HG03139 (cell line): ENCODE data around the gene MKX.
"Not testable (repeated sequence)": the region's sequence is repeated elsewhere in the genome, so short reads cannot be mapped to it uniquely, and the experiment has no call there.

Experiments
- ATAC-seq: cut with Tn5 transposase; IDR thresholded peaks from one replicate; pipeline ENCODE4 v1.9.1; 2021; ENCODE audit not compliant: unreplicated experiment

Gene MKX

DNA sequence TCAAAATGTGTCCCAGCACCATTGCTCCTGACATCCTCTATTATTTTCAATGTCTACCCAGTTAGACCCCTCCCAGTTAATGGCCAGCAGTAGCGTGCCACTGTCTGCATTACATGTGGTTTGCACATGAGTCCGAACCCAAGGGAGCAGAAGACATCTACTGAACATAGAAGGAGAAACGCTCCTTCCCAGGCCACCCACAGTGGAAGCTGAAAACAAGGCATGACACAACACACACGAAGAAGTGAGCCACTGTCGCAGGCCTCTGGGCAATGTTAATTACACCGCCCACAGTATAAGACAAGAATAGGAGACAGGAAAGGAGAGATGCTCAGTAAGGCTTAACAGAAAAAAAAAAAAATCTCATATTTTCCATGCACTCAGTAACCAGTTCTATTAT lies 50.5 kb downstream of the MKX start:
- no peak for ATAC-seq

DNA sequence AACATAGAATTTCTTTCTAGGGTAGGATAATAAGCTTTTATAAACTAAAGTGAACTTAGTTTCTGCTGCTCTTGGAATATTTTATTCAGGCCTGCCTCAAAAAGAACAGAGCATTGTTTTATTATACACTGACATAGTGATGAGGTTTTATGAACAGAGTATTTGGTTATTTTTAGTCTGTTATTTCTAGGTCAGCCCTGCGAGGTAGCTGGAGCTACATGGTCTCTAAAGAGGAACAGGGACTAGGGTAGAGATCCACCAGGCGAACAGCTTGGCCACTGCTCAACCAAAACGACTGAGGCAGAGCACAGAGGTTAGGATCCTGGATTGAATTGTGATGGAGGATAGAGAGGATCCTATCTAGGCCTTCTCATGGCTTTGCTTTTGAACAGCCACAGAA lies 53.0 kb downstream of the MKX start:
- ATAC-seq = no peak

DNA sequence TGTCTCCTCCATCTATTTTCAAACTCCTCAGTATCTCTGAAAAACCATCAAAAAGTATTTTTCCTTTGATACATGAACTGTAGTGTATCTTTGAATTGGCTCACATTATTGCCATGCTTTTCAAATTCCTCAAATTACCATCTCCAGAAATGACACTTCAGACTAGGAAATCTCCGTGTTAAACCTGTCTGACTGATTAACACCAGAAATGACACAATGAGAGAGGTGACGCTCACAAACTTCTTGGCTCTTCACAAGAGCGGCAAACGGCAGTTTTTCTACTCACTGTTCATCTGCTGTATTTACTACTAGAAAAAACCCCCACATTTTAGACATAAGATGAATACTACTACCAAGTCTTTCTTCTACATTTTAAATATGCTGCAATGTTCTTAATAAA lies 56.6 kb downstream of the MKX start:
- ATAC-seq = no peak

DNA sequence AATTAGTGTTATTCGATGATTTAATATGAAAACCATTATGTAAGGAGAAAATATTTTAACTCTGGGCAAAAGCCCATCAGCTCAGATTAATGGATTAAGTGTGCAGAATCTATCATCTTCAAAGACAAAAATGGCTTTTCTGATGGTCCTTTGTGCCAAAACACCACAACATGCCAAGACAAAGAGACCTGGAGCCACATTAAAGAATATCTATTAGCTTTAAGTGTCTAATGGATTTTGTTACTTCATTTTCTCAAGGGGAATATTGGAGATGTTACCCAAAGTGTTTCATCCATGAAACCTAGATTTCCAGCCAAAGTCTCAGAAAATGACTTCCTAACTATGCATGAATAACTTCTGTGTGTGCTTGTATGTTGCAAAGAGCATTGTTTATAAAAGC lies 57.3 kb downstream of the MKX start:
- ATAC-seq = no peak

DNA sequence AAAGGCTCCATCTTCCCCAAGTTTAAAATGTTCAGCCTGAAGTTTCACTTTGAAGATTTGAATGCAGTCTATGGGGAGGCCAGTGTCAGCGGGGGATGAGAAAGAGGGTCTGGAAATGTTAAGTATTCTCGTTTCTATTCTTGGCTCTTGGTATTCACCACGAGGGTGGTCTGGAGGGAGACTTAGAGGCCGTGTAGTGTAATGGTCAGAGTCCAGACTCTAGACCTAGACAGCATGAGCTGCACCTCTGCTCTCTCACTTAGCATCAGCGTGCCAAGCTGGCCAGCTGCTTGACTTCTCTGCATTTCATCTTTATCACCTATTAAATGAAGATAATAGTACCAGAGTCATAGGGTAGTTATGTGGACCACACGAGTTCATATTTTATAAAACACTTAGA lies 57.9 kb downstream of the MKX start:
- no peak for ATAC-seq

DNA sequence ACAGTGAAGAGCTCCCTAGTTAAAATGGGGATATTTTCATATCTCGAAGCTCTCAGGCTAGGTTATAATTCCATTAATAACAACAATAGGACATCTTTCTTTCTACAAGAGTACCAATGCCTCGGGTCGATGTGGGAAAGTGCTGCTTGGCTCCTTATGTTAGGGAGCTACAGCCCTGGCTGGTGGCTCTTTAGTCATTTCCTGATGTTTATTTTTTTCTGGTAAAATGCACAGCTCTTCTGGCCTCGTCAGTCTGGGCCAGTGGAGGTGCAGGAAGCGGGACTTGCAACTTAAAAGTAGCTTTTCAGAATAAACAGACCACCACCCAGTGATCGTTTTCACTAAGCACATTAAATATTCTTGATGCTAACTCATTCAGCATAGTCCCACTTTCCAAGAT lies 58.3 kb downstream of the MKX start:
- ATAC-seq = no peak

DNA sequence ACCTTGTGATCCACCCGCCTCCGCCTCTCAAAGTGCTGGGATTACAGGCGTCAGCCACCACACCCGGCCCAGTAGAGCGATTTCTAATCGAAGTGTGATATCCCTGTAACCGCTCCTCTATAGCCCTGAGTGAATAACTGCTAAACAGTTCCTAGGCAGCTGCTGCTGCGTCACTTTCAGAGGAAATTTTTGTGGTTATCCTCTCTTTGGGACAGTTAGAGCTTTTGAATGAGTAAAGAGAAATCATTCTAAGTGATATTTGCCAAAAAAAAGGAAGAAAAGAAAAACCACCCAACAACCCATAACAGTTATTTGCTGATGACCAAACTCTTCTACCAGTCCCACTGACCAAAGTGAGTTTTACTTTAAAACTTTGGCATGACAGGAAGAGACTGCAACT lies 59.9 kb downstream of the MKX start:
- no peak for ATAC-seq

DNA sequence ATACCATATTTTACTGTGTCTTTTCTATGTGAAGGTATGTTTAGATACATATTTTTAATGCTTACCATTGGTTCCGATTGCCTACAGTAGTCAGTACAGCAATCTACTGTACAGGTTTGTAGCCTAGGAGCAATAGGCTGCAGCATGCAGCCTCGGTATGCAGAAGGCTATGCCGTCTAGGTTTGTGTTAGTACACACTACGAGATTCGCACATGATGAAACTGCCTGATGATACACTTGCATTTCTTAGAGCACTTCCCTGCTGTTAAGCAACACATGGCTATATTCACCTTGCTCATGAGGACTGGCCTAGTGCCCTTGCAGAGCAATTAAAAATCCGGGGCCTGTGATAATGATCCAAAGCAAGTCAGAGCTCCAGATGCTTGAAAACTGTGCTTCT lies 62.4 kb downstream of the MKX start:
- no peak for ATAC-seq

DNA sequence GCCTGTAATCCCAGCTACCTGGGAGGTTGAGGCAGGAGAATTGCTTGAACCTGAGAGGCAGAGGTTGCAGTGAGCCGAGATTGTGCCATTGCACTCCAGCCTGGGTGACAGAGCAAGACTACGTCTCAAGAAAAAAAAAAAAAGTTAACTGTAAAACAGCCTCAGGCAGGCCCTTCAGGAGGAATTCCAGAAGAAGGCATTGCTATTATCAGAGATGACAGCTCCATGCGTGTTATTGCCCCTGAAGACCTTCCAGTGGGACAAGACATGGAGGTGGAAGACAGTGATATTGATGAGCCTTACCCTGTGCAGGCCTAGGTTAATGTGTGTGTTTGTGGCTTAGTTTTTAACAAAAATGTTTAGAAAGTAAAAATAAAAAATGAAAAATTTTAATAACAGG lies 63.8 kb downstream of the MKX start:
- ATAC-seq = not testable (repeated sequence)

DNA sequence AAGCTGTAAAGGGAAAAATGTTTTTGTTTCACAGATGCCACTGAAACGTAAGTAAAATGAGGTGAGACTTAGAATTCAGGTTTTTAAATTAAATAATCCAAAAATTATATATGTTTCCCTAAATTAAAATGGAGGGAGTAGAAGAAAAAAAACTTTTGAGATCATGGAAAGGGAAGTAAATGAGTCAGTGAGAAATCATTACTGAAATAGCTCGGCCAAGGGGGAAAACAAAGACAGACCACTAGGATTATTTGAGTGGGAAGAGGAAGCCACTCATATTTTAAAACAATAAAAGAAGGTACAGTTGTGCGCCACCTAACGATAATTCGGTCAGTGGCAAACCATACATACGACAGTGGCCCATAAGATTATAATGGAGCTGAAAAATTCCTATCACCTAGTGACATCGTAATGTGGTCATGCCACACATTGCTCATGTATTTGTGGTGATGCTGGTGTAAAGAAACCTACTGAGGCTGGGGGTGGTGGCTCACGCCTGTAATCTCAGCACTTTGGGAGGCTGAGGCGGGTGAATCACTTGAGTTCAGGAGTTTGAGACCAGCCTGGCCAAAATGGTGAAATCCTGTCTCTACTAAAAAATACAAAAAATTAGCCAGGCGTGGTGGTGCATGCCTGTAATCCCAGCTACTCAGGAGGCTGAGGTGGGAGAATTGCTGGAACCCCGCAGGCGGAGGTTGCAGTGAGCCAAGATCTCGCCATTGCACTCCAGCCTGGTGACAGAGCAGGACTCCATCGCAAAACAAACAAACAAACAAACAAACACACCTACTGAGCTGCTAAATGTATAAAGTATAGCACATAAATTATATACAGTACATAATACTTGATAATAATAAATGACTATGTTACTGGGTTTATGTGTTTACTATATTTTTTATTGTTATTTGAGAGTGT lies 64.7 kb downstream of the MKX start:
- ATAC-seq = no peak

DNA sequence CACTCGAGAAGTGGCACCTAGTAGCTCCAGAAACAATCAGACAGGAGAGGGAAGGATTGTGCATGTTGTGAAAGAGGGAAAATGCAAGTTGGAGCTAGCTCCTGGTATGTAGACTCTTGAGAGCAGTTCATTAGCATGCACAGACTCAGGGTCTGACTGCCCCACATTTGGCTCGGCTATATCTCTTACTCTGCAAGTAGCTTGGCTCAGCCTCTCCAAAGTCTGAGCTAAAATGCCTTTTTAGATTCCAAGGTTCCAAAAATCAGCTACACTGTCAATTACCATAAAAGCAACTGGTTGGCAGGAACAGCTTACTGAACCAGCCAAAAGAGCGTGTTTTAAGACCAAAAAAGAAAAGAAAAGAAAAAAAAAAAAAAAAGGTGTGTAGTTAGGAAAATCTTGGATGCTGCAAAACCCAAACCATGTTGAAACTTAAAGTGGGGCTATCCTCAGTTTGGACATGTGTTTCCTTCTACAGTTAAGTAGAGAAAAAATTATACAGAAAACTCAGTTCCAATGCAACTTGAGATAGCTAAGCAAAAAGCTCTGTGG lies 65.5 kb downstream of the MKX start:
- no peak for ATAC-seq

DNA sequence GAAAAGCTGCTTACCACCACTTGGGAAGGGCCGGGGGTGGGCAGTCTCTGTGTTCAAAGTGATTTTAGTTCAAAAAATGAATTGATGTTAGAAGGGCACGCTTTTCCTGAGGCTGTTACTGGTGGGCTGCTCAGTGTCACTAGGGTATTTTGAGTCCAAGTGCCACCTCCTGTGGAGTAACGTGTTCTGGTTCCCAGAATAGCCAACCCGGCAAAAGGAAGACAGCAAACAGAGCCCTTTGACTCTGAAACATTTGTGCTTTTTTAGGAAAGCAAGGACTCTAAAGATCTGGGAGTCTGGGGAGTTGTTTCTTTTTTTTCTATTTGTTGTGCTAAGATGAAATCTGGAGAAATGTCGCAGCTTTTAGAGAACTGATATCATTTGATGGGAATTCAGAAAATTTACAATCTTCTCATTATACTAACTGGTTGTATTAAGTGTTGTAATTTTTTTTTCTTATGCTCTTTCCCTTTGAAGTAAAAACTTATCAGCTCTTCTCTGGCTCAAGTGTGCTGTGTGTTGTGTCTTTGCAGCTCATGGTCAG lies 66.2 kb downstream of the MKX start:
- no peak for ATAC-seq

DNA sequence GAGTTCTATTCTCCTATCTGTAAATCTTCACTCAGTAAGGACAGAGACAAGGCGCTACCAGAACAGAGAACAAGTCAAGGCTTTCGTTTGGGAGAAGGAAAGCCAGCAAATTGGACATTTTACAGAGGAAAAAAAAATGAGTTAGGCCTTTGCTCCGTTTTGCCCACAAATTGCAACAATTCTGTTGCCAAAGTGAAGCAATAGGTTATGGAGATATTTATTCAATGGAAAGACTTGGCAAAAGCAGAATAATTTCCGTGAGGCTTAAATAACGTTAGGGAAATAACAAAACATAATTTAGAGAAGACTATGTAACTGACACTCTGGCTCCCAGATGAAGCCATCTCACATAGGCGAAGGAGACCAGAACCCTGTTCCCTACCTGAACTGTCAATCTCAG lies 67.5 kb downstream of the MKX start:
- no peak for ATAC-seq

DNA sequence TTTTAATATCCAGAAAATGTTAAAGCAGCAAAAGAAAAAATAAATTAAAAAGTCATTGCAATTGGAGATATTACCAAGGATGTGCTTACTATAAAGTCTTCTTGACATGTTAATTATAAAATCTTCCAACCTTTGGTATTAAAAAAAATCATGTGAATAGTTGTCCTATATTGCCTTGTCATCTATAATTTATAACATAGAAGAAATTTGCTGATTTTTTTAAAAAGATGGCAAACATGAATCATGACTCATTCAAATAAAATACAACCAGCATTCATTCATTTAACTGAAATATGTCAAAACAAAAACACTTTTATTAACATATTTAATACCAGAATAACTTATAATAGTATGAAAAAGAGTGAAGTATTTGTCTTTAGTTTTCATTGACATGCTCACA lies 72.6 kb downstream of the MKX start:
- ATAC-seq = no peak

DNA sequence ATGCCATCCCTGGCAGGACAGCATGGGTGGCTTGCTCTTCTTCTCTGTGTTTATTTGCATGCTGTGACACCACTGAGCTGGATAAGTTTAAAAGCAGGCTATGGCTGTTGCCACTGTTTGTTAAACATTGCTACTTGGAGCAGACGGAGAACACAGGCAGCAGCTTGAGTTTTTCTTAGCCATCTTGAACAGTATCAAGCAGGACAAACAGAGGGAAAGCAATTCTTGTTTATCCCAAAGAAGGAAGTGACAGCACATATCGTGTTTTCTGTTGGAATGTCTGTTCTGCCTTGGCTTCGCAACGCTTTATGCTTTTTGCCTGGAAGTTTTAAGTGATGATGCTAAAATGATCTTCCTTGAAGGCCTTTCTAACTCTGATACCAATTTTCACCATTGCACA lies 73.8 kb downstream of the MKX start:
- no peak for ATAC-seq

DNA sequence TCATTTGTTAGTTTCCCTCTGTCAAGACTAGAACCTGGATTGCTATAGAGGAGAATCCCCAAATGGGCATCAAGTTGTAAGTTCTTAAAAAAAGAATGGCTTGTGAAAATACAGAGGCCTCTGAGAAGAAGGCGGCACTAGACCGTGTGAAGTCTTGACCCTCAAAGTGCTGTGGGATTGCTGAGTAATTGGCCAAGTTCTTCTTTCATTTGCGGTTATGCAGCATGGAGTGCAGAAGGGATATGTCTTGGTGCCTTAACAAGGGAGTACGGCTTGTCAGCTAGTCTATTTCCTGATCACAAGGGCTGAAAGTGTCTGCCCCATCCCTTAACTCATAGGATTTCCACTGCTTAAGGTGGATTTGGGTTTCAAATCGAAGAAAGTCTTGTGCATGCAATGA lies 81.2 kb downstream of the MKX start:
- no peak for ATAC-seq

DNA sequence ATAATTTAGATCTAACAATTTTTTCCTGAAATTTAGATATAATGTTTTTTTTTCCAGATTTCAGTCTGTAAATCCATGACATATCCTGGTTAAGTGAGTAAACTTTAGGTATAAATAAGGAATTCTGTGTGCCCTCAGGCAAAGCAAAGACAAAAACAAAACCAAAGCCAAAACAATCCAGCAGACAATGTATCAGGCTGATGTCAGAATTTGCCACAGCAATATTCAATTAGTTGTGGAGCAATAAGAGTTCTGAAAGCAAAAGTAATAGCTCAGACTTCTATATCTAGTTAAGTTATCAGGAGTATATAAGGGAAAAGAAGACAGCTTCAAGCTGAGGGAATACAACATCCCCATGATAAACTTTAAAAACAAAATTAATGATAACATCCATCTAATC lies 82.0 kb downstream of the MKX start:
- ATAC-seq = no peak

DNA sequence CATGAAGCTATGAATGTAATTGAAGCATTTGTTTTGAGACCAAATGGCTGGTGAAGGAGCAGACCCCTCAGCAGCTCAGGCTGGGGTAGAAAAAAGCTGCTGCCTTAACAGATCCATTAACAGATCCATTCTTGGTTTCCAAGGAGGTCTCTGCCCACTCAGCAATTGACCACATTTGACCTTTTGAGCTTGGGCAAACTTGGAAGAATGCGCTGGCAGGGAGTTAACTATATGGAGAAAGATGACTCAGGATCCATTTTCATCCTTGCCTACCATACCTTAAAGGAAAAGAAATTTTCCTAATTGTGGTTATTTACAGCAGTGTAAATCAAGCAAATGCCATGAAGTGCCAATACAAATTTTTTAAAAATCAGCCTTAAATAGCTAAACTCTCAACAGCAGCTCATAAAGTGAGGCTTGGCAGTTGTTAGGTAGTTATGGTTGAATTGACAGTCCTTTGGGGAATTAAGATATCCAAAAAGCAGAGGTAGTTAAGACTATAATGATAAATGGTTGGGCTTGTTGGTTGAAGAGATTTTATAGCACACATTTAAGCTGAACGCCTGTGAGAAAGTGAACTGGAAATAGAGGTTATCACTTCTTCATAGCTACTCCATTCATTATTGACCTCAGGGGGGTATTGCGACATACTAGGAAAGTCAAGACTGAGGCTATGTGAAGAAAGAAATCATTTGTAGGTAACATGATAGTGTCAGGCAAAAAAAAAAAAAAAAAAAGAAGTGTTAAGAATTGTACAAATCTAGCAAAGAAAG lies 83.9 kb downstream of the MKX start:
- ATAC-seq = no peak

DNA sequence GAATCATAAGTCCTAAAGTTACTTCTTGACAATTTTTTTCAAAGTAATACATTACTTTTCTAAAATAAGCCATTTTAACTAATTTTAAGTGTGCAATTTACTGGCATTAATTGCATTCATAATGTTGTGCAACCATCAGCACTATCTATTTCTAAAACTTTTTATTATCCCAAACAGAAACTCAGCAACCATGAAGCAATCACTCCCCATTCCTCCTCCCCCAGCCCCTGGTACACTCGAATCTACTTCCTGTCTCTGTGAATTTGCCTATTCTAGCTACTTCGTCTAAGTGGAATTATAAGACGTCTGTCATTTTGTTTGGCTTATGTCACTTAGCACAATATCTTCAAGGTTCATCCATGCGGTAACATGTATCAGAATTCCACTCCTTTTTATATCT lies 84.9 kb downstream of the MKX start:
- no peak for ATAC-seq

DNA sequence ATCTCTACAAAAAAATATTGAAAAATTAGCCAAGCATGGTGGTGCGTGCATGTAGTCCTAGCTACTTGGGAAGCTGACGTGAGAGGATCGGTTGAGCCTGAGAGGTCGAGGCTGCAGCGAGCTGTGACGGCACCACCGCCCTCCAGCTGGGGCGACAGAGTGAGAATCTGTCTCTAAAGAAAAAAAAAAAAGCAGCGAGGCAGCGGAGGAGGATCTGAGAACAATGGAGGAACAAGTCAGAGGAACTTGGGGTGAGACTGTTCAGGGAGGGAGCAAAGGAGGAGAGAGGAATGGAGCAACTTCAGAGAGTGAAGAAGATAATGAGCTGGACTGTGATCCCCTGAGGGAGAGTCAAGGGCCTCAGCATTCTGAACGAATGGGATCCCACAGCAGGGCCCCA lies 85.4 kb downstream of the MKX start:
- no peak for ATAC-seq

DNA sequence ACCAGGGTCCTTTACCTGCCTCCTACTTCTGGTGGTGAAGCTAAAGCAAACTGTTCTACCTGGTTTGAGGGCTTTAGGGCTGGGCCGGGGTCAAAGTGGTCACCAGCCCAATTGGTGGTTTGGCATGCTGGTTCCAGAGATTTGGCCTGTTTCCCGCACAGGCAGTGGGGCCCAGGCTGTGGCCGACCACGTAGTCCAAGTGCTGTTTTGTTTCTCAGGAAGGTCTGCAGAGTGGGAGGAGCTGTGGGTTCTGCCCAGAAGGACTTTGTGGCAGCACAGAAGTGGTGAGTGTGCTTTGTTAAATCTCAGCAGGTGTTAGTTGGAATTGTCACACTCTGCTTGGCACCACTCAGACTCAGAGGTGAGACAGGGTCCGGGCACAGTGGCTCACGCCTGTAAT lies 85.8 kb downstream of the MKX start:
- ATAC-seq = no peak

DNA sequence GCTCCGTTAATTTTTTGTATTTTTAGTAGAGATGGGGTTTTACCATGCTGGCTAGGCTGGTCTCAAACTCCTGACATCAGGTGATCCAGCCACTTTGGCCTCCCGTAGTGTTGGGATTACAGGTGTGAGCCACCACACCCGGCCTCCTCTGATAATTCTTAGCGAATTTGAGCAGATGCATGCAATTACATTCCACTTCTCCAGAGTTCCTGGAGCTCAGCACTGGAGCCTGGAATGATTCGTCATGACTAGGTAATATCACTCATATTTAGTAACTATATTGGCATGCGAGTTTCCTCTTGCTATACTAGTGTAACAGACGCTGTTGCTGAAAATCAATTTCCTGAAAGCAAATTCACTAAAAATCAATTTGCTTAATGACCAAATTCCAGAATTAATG lies 86.8 kb downstream of the MKX start:
- ATAC-seq = no peak
